Astrocyte (in vitro differentiated cells and primary cell): ENCODE data around the gene PNPLA1. TPM values are rescaled to one million over a fixed set of nuclear protein-coding genes. Genes with fewer than 3 reads are reported as not detected.

ENCODE experiments used
- DNase-seq: peaks from one replicate; pipeline ENCODE4 v3.0.0-alpha.2; 2010; ENCODE audit warnings: low read depth
- FAIRE-seq: peaks from 2 replicates; lab custom pipeline; 2011; peaks lifted over from hg19 to GRCh38; lab: Jason Lieb, UNC
- H2AFZ ChIP-seq: 2 replicates; pipeline ENCODE4 v1.6.0; 2012; ENCODE audit warnings: low read depth, low read length, inconsistent platforms
- H3K27ac ChIP-seq: 2 replicates; pipeline ENCODE4 v1.5.1; 2011; ENCODE audit warnings: low read depth, low read length, inconsistent platforms
- H3K27me3 ChIP-seq: 2 replicates; pipeline ENCODE4 v1.6.0; 2011; ENCODE audit warnings: low read length, inconsistent platforms; ENCODE audit not compliant: insufficient read depth
- H3K36me3 ChIP-seq: 2 replicates; pipeline ENCODE4 v1.5.1; 2011; ENCODE audit warnings: low read length, inconsistent platforms; ENCODE audit not compliant: insufficient read depth
- H3K4me1 ChIP-seq: 2 replicates; pipeline ENCODE4 v1.5.1; 2011; ENCODE audit warnings: low read length, inconsistent platforms; ENCODE audit not compliant: insufficient read depth
- H3K4me2 ChIP-seq: 2 replicates; pipeline ENCODE4 v1.6.0; 2012; ENCODE audit warnings: low read length, inconsistent platforms
- H3K4me3 ChIP-seq: 2 replicates; pipeline ENCODE4 v1.5.1; 2011; ENCODE audit warnings: low read depth, mild to moderate bottlenecking, low read length, inconsistent platforms; ENCODE audit not compliant: insufficient read depth
- H3K79me2 ChIP-seq: 2 replicates; pipeline ENCODE4 v1.6.0; 2012; ENCODE audit warnings: mild to moderate bottlenecking, low read length, inconsistent platforms; ENCODE audit not compliant: insufficient read depth
- H3K9ac ChIP-seq: 2 replicates; pipeline ENCODE4 v1.6.0; 2012; ENCODE audit warnings: mild to moderate bottlenecking, low read length, inconsistent platforms
- H3K9me3 ChIP-seq: 2 replicates; pipeline ENCODE4 v1.5.1; 2012; ENCODE audit warnings: low read depth, mild to moderate bottlenecking, low read length, inconsistent platforms; ENCODE audit not compliant: insufficient read depth
- H4K20me1 ChIP-seq: 2 replicates; pipeline ENCODE4 v1.6.0; 2012; ENCODE audit warnings: low read length, inconsistent platforms; ENCODE audit not compliant: insufficient read depth
- H3K27ac Mint-ChIP-seq: one replicate; pipeline ENCODE4 v1.8.0; 2021; ENCODE audit warnings: mild to moderate bottlenecking, mixed read lengths; ENCODE audit not compliant: unreplicated experiment
- H3K27me3 Mint-ChIP-seq: one replicate; pipeline ENCODE4 v1.8.0; 2021; ENCODE audit warnings: low read depth, mixed read lengths; ENCODE audit not compliant: unreplicated experiment
- H3K36me3 Mint-ChIP-seq: one replicate; pipeline ENCODE4 v1.8.0; 2021; ENCODE audit warnings: low read depth, mixed read lengths; ENCODE audit not compliant: unreplicated experiment
- H3K4me1 Mint-ChIP-seq: one replicate; pipeline ENCODE4 v1.8.0; 2021; ENCODE audit warnings: low read depth, mixed read lengths; ENCODE audit not compliant: unreplicated experiment
- H3K4me3 Mint-ChIP-seq: one replicate; pipeline ENCODE4 v1.8.0; 2021; ENCODE audit warnings: mild to moderate bottlenecking, moderate library complexity, mixed read lengths; ENCODE audit not compliant: unreplicated experiment
- H3K9me3 Mint-ChIP-seq: one replicate; pipeline ENCODE4 v1.8.0; 2021; ENCODE audit warnings: mild to moderate bottlenecking, mixed read lengths; ENCODE audit not compliant: unreplicated experiment
- EZH2 ChIP-seq: IDR thresholded peaks from 2 replicates; pipeline ENCODE4 v1.6.1; 2012; ENCODE audit warnings: mild to moderate bottlenecking, low read length, inconsistent platforms; ENCODE audit not compliant: insufficient read depth
- total RNA-seq: library from RNA; stranded (reverse); gene quantifications from 2 replicates; pipeline ENCODE4 v1.2.1, GENCODE V29; 2021
- TF ChIP-seq, protein P1 (sequence below): IDR thresholded peaks from 2 replicates; pipeline ENCODE4 v1.5.1; 2011; ENCODE audit warnings: low read depth, mild to moderate bottlenecking, inconsistent platforms, low read length, moderate library complexity; ENCODE audit not compliant: insufficient read depth

PNPLA1 gene
- total RNA-seq, 1 donor from 2014 or later, result not detected

DNA sequence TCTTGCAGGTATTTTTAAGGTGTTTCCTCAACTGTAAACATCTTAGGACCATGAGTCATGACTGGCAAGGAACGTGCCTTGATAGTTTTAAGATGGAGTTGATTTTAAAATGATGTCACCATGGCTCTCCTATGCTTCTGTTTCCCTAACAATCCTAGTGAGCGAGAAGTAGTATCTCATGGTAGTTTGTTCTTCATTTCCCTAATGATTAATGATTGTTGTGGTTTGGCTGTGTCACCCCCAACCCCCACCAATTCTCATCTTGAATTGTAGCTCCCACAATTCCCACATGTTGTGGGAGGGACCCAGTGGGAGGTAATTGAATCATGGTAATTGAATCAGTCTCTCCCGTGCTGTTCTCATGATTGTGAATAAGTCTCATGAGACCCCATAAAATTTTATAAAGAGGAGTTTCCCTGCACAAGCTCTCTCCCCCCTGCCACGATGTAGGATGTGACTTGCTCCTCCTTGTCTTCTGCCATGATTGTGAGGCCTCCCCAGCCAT, 83.6 kb downstream of the PNPLA1 start:
- TF ChIP-seq, protein P1, sequence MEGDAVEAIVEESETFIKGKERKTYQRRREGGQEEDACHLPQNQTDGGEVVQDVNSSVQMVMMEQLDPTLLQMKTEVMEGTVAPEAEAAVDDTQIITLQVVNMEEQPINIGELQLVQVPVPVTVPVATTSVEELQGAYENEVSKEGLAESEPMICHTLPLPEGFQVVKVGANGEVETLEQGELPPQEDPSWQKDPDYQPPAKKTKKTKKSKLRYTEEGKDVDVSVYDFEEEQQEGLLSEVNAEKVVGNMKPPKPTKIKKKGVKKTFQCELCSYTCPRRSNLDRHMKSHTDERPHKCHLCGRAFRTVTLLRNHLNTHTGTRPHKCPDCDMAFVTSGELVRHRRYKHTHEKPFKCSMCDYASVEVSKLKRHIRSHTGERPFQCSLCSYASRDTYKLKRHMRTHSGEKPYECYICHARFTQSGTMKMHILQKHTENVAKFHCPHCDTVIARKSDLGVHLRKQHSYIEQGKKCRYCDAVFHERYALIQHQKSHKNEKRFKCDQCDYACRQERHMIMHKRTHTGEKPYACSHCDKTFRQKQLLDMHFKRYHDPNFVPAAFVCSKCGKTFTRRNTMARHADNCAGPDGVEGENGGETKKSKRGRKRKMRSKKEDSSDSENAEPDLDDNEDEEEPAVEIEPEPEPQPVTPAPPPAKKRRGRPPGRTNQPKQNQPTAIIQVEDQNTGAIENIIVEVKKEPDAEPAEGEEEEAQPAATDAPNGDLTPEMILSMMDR, result no peak
- no peak for TF ChIP-seq EZH2
- H3K9me3 ChIP-seq, result no peaks in the 10 kb centered on the region
- peaks cover 30% of the 10 kb centered on the region for H3K4me1 Mint-ChIP-seq
- no peak overlapping the region for H3K9ac ChIP-seq
- no peaks in the 10 kb centered on the region for H3K79me2 ChIP-seq
- H3K36me3 ChIP-seq, result no peaks in the 10 kb centered on the region
- H3K9me3 Mint-ChIP-seq, result peaks cover 5% of the 10 kb centered on the region
- no peak overlapping the region for H3K27ac Mint-ChIP-seq
- no peak overlapping the region for H3K4me3 Mint-ChIP-seq
- H3K27me3 Mint-ChIP-seq, result no peaks in the 10 kb centered on the region
- H3K27ac ChIP-seq, result peak overlapping the region; percentile 52
- no peak for FAIRE-seq
- H4K20me1 ChIP-seq, result no peaks in the 10 kb centered on the region
- H3K4me2 ChIP-seq, result peak overlapping the region; percentile 3
- H3K4me3 ChIP-seq, result no peak overlapping the region
- no peaks in the 10 kb centered on the region for H3K27me3 ChIP-seq
- peaks cover 2% of the 10 kb centered on the region for H3K36me3 Mint-ChIP-seq
- no peak overlapping the region for H2AFZ ChIP-seq
- peaks cover 31% of the 10 kb centered on the region for H3K4me1 ChIP-seq
- peak; percentile 97 for DNase-seq

DNA sequence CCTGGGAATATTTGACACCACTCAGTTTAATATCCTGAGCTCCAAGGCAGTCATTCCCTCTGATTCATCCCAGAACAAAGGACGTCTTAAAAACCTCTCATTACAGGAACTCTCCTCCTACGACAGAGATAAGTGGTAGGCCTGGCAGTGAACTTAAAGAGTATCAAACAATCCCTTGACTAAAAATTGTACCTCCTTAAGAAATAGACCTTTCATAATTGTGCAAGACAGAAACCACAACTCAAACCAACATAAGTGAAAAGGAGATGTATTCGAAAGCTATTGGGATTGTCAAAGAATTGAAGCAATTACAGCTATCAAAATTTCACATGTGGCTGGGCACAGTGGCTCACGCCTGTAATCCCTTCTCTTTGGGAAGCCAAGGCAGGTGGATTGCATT, 86.0 kb downstream of the PNPLA1 start:
- H3K4me1 Mint-ChIP-seq, result peaks cover 23% of the 10 kb centered on the region
- H2AFZ ChIP-seq, result no peak overlapping the region
- H3K36me3 Mint-ChIP-seq, result peaks cover 2% of the 10 kb centered on the region
- no peaks in the 10 kb centered on the region for H3K36me3 ChIP-seq
- H3K9me3 Mint-ChIP-seq, result peaks cover 5% of the 10 kb centered on the region
- H3K27me3 ChIP-seq, result no peaks in the 10 kb centered on the region
- no peaks in the 10 kb centered on the region for H3K79me2 ChIP-seq
- no peak overlapping the region for H3K4me3 Mint-ChIP-seq
- no peaks in the 10 kb centered on the region for H4K20me1 ChIP-seq
- TF ChIP-seq EZH2, result no peak
- TF ChIP-seq, protein P1, result no peak
- peaks cover 26% of the 10 kb centered on the region for H3K4me1 ChIP-seq
- peak overlapping the region; percentile 6 for H3K27ac ChIP-seq
- H3K27ac Mint-ChIP-seq, result no peak overlapping the region
- H3K9me3 ChIP-seq, result no peaks in the 10 kb centered on the region
- no peaks in the 10 kb centered on the region for H3K27me3 Mint-ChIP-seq
- DNase-seq, result peak; percentile 94
- H3K4me3 ChIP-seq, result no peak overlapping the region
- no peak overlapping the region for H3K4me2 ChIP-seq
- FAIRE-seq, result no peak
- no peak overlapping the region for H3K9ac ChIP-seq

GRCh38 chr6:36357872-36358225, 88.0 kb downstream of the PNPLA1 start:
- no peak overlapping the region for H3K27ac Mint-ChIP-seq
- H3K4me2 ChIP-seq, result no peak overlapping the region

More at GRCh38 chr6:36357872-36358225, 88.0 kb downstream of the PNPLA1 start:
- no peaks in the 10 kb centered on the region for H4K20me1 ChIP-seq
- TF ChIP-seq, protein P1, result no peak
- TF ChIP-seq EZH2, result no peak
- Mint-ChIP-seq H3K4me1 (peaks cover 13% of the 10 kb centered on the region), H3K36me3 (peaks cover 2% of the 10 kb centered on the region), H3K9me3 (peaks cover 7% of the 10 kb centered on the region), H3K27me3 (peaks cover 2% of the 10 kb centered on the region), H3K4me3 (no peak overlapping the region)
- H3K27ac ChIP-seq, result peak overlapping the region; percentile 24
- peaks cover 13% of the 10 kb centered on the region for H3K4me1 ChIP-seq
- H3K36me3 ChIP-seq, result no peaks in the 10 kb centered on the region
- no peaks in the 10 kb centered on the region for H3K27me3 ChIP-seq
- H3K9me3 ChIP-seq, result no peaks in the 10 kb centered on the region
- DNase-seq, result no peak
- H3K79me2 ChIP-seq, result no peaks in the 10 kb centered on the region
- no peak for FAIRE-seq
- no peak overlapping the region for H3K9ac ChIP-seq
- H3K4me3 ChIP-seq, result no peak overlapping the region
- H2AFZ ChIP-seq, result peak overlapping the region; percentile 52
